Stimulated activated CD4-positive, alpha-beta T cell treated with anti-CD3 and anti-CD28 coated beads, Interleukin-2, amount 100 ng/mL, for 48 hours (primary cell): ENCODE results near the gene CHN2.

Source experiments
- DNase-seq, 2 donors: peaks; one replicate each; pipeline ENCODE4 v3.0.0-alpha.2; 2020

The CHN2 gene

DNA sequence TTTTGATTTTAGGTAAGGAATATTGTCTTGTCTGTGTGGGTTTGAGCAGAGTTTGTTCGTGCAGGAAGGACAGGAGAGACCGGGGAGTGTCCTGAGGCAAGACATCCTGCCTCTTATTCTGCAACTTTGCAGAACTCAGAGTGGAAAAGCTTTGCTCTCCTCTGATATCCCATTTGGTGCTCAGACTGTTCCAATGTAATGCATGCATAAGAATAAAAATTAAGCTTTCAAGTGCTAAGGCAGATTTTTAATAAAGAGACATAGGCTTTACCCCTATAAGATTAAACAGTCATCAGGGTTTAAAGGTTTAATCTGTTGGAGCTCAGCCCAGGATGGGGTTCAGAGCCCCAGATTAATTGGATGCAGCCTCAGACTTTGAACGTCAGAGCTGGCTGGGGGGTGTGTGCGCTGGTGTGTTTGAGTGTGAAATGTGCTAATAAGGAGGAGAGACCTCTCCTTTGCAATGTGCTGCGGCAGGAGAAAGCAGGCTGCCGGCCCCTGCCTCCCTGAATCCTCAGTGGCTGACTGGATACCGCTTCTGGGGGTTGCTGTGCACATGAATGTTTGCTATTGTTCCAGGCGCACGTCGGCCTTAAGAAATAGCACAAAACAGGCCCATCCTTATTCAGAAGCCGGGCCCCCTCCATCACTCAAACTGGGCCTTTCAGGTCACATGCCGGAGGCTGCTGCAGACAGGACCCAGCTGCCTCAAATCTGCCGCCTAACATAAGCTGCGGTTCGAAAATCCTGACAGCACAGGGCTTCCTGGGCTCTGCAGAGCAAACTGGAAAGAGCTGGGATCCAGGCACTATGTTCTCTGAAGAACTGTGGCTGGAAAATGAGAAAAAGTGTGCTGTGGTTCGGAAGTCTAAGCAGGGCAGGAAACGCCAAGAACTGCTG lies 285.0 kb downstream of the CHN2 start:
- no peak for DNase-seq

DNA sequence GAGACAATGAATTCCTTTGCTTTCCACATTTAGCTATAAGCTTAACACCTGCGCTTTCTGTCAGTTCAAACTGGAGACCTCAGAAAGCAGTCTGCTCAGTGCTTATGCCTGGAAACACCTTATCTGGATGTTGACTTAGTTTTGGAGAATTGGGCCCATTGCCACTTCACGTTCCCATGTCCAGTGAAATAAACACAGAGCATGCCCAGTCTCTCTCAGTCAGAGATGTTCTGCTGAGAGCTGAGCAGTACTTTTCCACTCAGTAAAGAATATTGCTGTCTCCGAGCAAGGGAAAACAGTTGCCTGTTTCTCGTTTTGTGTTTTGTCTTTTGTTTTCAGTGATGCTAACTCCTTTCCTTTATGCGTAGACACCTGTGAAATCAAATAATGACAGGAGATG lies 285.9 kb downstream of the CHN2 start:
- DNase-seq: no peak

DNA sequence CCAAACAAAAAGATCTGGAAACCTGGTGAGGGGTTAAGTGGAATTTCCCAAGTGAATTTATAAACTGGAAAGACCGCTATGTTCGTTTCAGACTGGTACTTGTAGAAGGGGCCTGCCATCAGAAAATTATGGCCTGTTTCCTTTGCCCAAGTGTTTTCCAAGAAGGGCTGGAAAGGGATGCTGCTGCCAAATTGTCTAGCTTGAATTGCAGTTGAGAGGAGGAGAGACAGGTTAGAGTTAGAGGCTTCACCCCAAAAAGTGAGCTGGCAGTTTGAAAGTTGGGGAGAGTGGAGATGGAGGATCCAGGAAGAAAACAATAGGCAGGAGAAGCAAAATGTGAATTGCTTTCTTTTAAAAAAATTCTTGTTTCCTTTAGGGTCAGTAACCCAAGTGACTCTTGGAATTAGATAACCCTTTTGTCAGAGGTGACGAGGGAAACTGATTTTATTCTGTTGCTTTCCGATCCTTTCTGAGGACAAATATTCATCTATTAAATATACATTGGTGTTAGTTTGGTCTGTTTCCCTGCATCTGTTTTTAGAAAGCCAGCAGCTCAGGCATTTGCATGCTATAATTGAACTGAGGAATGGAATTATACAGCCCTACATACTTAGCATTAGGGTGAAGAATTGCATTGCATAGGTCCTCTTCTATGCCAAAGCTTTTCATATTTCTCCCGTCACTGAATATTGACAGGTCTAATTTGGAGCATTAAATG lies 286.5 kb downstream of the CHN2 start:
- no peak for DNase-seq

DNA sequence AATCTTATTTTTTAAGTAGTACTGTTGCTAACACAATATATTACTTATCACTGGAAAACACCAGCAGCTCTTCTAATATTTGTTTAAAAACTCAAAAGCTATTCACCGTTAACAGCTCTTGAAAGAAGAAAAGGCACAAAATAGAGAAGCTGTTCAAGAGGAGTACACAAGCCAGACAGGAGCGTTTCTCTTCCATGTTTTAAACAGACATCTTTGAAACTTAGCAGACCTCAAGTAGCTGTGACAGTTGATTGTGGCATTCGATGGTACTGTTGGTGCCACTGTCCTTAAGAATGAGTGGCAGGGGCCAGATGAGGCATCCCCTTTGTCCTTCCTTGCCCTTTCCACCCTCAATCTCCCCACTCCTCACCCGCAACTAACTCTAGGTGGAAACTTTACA lies 287.5 kb downstream of the CHN2 start:
- no peak for DNase-seq

DNA sequence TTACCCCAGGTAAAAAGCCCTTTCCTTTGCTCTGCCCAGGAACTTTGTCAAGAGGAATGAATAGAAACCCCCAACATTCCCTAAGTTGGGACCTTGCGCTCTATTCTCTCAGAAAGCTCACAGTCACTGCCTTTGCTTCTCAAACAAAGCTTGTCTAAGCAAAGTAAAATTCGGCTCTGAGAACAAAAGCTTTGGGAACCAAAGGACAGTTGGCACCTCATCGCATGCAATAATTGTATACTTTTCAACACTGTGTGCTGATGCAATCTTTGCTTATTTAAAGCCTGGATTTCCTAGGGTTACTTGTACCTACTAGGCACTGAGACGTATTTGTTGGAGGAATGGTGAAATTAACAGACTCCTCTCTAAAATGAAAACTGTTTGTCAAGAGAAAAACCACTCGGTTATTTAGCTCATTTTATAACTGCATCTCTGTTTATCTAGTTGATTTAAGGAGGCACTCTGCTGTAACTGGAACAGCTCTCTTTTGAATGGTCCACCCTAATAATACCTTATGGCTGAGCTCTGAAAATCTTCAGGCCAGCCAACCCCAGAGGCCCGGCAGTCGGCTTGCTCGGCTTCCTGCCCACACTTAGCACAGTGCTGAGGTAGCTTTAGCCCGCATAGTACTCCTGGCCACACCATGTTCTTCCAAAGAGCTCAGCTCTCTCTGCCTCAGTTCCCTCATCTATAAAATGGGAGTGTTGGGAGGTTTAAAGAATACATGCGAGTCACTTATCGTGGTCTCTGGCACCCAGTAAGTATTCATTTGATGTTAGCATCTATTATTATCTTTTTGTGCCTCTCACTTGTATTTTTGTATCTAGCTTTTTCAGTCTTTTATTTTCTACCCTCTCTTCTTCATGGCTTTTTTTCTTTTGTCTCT lies 288.9 kb downstream of the CHN2 start:
- DNase-seq: no peak

DNA sequence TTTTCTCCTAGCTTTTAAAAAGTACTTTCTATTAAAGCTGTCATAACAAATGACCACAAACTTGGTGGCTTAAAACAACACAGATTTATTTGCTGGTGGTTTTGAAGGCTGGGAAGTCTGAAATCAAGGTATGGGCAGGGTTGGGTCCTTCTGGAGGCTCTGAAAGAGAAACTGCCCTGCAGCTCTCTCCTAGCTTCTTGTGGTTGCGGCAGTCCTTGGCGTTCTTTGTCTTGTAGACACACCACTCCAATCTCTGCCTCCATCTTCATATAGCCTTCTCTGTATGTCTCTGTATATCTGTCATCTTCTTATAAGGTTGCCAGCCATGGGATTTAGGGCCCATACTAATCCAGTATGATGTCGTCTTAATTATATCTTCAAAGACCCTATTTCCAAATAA lies 289.7 kb downstream of the CHN2 start:
- DNase-seq: no peak

DNA sequence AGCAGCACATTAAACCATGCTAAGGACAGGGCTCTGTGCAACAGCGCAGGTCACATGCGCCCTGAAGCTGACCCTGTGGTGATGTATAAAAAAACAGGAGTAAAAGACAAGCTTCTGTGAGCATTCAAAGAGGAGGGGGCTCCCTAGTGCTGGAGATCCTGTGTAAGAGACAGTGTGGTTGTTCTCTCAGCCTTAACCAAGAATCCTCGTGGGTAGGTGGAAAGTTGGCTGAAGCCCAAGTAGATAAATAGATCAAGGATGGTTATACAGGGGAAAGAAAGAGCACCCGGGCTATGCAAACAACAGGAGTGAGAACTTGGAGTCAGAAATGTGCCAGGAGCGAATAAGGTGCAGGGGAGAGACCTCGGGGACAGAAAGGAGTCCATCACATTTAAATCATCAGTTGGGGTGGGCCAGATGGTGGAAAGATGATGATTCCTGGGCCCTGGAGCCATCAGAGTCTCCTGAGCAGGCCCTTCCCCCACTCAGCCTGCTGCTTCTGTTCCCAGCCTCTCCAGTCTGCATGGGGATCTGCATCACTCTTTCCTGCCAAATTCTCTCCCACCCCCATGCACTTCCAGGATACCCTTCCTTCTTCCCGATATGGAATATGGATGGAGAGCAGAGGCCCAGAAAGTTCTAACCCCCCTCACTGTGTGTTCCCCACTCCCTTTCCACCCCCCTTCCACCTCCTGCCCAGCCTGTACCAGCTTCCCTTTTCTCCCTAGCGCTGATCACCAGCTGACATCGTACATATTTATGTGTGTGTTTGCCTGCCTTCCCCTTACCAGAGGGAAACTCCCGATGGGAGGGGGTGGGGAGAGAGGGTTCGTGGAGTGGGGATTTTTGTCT lies 291.0 kb downstream of the CHN2 start:
- no peak for DNase-seq

DNA sequence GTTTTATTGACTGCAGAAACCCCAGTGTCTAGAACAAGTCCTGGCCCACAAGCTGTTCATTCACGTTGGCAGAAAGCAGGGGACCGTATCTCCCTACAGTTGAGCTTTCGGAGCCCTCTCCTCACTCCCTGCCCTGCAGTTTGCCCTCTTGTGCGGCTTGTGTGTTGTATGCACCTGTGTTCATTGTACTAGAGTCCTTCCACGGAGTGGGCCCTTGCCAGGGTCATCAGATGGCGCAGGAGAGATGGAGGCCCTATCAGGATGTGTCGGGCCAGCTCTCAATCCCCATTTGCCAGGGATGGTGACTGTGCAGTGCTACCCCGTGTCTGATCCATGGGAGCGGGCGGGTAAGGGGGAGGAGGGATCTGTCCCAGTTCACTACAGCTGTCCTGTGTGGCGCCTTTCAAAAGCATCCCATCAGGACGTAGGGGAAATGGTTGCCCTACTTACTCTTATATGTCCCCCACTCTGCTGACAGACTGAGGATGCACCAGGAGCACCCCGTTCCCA lies 291.7 kb downstream of the CHN2 start:
- no peak for DNase-seq

DNA sequence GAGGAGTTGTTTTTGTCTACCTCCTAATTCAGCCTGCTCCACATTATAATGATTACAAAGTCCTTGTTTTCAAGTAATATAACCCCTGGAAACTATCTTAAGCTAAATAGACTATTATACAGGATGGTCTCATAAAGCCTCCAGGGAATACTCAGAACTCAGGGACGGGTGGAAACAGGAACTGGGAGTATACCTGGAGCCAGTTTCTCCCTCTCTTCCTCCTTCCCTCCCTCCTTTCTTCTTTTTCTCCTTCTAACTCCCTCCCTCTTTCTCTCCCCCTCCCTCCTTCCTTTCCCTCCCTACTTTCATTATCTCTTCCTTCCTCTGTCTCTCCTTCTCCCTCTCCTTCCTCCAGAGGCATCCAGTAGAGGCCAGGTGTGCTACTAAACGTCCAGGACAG lies 292.8 kb downstream of the CHN2 start:
- DNase-seq: no peak

DNA sequence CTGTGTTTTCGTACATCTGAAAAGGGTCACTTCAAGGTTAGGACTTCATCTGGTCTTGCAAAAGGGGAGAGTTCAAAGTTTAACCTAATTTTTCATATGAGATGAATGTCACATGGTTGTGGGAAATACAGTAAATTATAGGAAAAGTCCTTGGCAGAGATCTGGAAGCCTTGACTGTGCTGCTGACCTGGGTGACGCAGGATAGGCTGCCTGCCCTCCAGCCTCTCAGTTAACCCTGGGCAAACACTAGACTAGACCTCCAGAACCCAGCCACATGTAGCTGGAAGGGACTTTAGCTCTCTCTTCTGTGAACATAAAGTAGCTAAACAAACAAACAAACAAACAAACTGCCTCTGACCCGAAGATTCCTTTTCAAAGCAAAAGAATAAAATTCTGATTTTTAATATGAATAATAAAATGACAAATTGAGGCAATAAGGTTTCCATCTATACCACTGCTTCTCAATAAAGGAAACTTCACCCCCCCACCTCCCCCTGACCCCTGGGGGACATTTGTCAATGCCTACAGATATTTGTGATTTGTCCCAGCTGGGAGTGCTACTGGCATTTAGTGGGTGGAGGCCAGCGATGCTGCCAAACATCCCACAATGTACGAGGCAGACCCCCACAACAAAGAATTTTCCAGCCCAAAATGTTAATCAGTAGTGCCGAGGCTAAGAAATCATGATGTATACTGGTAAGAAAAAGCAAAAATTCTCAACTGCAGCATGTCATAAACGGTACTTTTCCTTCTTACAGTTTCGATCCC lies 293.8 kb downstream of the CHN2 start:
- no peak for DNase-seq

DNA sequence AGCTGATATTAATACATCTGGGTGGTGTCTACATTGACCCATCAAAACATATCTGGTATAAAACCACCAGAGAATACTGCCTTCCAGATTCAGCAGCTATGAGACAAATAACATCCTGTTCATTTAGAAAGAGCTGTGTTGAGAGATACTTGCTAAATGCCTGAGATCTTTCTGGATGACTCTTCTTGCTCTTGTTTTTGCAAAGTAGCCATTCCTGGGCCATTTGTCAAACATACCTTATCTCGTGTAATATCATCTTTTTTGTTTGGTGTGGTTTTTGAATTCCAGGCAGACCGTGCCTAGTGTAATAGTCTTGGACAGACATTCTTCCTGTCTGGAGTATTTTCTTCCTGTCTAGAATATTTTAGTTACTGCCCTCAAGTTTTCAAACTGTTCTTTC lies 294.4 kb downstream of the CHN2 start:
- DNase-seq: no peak

DNA sequence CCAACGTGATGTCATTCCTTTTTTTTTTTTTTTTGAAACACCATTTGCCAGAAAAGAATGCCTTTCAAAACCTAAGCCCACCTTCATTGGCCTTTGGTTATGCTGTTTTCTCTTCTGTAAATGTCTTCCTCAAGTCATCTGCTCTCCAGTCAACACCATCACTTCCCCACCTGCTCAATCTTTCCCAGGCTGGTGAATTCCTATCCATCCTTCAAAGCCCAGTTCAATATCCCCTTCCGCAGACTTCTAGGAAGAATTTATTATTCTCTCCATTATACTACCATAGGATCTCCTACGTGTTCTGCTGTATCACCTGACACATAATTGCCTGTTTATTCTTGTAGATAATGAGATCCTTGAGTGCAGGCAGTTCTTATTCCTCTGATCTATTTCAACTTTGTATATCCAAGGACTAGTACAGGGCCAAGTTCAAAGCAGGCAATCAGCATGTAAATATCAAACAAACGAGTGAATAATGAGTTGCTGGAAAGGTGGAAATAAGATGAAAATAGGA lies 295.6 kb downstream of the CHN2 start:
- no peak for DNase-seq

DNA sequence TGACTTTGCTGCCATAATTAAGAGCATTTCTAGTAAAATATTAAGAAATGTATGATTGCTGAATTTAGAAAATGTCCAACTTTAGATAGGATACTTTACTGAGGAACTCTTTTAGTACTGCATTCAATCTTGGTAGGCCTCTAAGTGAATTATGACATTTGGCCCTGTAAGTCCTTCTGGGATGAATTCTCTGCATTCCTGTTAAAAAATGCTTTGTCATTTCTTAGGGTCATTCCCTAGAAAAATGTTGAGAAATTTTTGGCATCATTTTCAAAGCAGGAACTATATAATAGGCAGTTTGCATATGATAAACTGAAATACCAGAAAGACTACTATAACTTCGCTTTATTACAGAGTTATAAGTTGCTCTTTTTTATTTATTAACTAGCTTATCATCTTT lies 299.8 kb downstream of the CHN2 start:
- no peak for DNase-seq

DNA sequence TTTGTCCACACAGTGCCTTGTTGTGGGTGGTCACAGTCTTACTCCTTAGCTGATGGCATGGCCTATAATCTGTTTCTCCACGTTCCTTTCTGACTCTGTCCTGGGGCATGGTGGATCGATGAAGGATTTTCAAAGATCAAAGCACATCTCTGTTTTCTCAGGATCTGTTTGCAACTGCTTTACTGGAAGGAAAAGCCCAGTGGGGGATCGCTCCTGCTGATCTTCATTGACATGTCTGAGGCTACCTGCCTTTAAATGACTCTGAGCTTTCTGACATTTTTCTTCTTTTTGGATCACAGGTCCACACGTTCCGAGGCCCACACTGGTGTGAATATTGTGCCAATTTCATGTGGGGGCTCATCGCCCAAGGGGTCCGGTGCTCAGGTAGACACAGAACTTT lies 301.1 kb downstream of the CHN2 start:
- no peak for DNase-seq

DNA sequence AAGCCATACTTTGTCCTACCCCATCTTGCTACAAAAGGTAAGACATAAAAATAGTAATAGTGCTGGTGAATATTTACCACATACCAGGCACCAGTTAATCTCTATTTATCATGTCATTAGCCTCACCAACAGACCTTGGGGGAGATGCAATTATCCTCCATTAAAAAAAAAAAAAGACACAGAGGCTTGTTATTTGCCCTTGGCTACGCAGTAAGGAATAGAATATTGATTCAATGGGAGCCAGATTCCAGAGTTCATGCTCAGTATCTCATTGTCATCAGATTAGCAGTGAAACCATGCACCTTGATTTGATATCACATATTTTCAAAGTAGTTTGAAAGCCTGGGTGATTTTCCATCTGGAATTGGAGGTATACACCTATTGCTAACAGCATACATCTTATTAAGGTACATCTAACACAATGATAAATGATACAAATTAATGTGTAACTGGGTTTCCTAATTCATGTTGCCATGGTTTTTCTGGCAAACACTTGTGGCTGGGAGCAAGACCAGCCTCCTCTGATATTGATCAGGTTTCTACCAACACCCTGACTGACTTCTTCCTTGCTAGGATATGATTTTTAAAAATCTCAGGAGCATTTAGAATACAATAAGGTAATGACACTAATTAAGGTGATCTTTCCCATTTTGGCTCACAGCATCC lies 301.9 kb downstream of the CHN2 start:
- DNase-seq: no peak

DNA sequence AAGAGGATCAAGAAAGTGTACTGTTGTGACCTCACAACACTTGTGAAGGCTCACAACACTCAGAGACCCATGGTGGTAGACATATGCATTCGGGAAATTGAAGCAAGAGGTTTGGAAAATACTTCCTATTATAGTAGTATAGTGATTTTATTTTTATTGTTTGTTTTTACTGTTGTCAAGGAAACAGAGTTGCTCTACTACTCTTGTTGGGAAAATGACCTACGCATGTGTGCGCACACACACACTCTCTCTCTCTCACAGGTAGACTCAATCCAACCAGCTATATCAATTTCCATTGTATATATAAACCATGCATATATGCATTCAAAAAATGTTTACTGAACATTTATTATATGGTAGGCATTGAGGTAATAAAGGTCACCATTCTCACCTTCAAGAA lies 305.4 kb downstream of the CHN2 start:
- DNase-seq: no peak

DNA sequence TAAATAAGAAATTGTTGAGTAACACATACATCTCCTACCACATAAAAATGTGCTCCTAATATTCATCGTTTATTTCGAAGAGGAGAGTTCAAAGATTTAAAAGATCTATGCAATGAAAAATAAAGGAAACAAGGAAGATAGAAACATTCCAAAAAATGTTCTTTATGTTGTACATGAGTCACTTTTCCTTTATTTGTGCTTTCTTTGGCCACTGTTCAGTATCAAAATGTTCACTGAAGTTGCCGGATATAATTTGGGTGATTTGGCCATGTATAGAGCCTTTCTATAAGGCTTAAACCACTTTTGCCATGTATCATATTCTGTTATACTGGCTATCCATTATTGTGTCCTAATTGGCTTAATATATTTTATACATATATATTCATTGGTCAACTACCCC lies 306.1 kb downstream of the CHN2 start:
- DNase-seq: no peak

DNA sequence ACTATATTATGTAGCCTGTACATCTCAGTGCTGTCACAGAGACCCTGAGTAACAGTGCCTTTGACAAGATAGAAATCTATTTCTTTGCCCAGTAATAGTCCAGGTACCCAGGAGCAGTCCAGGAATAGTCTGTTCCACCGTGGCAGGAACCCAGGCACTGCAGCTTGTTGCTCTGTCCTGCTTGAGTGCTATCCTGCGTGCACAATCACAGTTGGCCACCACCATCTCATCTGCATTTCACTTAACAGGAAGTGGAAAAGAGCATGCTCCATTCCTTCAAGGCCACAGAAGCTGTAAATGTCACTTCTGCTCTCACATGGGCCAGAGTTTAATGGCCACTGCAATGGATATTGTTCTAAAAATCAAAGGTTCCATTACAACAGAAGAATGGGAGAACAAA lies 307.6 kb downstream of the CHN2 start:
- no peak for DNase-seq

DNA sequence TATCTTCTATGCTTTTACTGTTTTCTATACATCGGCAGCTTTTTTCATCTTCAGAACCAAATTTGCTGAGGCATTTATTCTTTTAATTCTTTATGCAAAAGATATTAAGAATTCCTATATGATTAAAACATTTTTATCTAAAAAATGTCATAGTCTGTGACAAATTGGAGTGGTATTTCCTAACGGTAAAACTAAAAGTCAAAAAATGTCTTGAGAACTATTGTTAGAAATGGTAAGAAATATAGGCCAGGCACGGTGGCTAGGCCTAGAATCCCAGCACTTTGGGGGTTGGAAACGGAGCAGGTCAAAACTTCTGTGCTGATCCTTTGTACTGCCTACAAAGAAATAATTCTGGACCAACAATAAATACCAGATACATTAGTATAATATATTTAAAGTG lies 311.4 kb downstream of the CHN2 start:
- DNase-seq: no peak

DNA sequence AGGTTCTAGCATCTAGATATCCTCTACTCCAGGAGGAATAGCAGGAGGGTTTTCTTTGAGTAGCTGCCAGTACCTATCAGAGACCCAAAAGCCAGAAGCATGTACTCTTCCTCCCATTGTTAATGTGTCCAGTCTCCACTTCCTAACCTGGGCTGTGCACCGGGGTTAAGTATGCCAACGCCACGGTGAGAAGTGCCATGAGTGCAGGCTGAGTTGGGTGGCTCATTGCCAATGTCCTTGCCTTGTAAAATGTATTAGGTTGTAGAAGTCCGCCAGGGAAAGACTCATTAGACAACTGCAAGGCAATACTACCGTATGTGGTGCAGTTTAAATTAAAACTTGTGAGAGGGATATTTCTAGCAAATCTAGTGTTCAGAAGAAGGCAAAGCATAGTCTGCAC lies 314.0 kb downstream of the CHN2 start:
- DNase-seq: no peak

DNA sequence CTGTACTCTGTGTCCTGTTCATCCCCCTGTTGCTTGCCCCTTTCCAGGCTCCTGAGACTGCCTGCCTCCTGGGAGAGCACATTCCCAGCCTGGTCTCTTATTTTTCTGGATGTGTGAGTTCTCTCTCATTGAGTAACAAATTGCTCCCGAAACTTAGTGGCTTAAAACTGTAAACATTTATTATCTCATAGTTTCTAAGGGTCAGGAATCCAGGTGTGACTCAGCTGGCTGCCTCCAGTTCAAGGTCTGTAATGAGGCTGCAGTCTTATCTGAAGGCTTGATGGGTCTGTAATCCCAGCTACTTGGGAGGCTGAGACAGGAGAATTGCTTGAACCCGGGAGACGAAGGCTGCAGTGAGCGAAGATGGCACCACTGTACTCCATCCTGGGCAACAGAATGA lies 315.5 kb downstream of the CHN2 start:
- DNase-seq: no peak
